GM21737 (cell line): Measurements from ENCODE around the gene CDC37L1.

Source experiments
- ATAC-seq: cut with Tn5 transposase; IDR thresholded peaks from one replicate; pipeline ENCODE4 v1.9.1; 2021; ENCODE audit warnings: mild to moderate bottlenecking, moderate library complexity; ENCODE audit not compliant: unreplicated experiment

The CDC37L1 gene

DNA sequence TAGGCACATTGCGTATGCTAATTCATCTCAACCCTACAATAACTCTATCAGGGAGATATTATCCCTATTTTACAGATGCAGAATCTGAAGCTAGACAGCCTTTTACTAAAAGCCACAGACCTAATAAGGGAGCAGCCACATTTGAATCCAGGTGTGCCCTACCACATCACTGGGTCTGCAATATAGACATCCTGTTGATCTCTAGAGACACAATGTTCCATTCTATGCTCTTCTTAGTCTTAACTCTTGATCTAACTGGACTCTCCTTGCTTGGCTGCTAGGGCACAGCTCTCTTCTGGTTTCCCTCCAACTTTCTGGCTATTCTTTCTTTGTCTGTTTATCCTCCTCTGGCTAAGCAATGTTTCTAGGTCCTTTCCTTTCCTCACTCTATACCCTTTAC, 11.7 kb upstream of the CDC37L1 start:
- ATAC-seq = no peak

DNA sequence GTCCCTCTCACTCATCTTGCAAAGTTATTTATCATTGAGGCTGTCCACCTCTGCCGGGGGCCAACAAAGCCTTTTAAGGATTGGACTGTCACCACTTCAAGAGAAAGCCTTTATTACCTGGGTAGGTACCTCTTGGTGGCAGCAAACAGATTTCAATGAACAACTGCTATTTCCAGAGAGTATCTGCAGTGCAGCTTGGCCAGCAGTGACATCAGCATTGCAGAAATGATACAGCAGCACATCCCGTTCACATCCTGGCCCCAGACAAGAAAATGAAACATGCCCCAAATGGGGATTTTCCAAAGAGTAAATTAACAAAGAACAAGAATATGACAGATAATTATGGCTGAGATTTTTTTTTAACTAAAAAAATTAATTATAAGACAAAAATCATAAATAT, 10.8 kb upstream of the CDC37L1 start:
- ATAC-seq = no peak

- no peak for ATAC-seq
Observed at GRCh38 chr9:4669890-4670289, 9.5 kb upstream of the CDC37L1 start.

DNA sequence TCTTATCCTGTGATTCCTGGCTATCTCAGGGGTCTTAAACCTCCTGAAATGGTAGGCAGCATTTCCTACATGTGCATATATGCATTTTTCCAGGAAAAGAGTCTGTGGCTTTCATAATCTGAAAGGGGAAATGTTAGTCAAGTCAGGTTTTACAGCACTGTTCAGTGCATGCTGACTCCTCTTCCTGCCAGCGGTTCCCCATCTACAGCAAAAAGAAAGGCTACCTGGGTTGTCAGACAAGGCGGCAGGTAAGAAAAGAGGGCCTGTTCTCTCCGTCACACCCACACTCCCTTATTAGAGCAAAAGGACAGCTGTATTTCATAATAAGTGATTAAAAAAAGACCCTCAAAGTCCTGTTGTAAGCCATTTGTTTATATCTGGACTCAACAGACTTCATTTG, 8.8 kb upstream of the CDC37L1 start:
- no peak for ATAC-seq

- no peak for ATAC-seq
Observed at GRCh38 chr9:4671737-4672136, 7.6 kb upstream of the CDC37L1 start.

DNA sequence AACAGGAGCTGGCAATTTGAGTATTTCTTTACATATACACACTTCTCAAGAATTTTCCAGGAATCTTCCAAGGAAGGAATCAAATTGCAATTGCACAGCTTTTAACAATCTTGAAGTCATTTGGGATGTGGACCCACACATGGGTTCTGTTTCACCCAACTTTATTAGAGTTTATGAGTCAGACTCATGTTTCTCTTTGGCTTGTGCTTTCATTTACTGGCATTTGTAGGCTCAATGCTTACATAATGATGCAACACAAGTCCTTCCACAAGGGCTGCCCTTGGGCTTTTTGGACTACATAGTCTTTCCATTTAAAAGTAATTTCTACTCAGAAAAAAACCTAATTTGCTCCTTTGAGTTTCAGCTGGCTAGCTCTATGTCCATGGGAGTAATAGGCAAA, 4.6 kb upstream of the CDC37L1 start:
- ATAC-seq = no peak

DNA sequence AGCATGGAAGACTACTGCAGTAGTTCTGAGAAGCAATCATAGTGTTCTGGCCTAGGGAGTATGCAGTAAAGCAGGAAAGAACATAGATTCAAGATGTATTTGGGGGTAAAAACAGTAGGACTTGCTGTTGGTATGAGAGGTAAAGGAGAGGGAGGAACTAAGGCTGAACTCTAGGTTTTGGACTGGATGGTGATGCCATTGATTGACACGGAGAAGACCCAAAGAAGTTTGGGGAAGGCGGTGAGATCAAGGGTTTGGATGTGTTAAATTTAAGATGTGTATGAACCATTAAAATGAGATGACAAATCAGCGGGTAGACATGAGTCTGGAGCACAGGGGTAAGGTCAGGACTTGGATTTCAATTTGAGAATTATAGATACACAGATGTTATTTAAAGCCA, 2.0 kb upstream of the CDC37L1 start:
- no peak for ATAC-seq

DNA sequence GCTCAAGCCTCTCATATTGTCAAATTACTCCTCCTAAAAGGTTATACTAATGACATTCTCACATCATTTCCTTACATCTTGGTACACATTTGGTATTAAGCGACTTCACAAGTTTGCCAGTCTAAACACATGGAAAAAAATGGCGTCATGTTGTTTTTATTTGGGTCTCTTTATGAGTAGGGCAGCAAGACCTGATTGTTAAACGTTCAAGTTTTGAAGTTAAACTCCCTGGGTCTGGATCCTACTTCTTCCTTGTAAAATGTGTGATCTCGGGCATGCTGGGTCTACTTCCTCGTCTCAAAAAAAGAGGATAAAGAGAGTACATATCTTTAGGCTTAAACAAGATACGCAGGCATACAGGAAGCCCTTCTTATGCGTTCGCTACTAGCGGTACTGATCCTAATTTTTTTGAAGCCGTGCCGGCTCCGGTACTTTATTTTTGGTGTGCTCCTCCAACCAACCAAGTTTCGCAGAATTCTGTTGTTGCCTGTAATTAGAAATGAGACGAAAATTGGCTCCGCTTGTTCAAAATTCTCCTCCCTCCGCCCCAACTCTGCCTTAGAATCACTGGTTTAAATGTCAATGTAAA, 596 bp upstream of the CDC37L1 start:
- peak; percentile 10 for ATAC-seq

- peak; percentile 2 for ATAC-seq
Observed at GRCh38 chr9:4680173-4680525, 780 bp downstream of the CDC37L1 start.

GRCh38 chr9:4680750-4681149, 1.4 kb downstream of the CDC37L1 start:
- ATAC-seq = no peak

- ATAC-seq = no peak
Observed at GRCh38 chr9:4684820-4685219, 5.5 kb downstream of the CDC37L1 start.

DNA sequence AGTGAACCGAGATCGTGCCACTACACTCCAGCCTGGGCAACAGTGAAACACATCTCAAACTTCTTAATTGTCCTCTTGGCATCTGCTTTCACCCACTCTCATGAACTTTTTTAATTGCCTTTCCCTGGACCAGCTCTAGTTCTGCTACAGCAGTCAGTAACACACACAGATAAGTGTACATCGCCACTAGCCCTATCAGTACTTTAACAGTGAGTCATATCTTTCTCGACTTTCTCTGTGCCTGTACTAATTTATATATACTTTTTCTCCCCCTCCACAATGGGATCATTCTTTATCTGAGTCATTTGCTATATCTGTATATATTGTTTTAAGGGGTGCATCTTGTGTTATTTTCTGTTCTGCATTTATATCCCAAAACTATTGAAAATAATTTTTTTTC, 6.7 kb downstream of the CDC37L1 start:
- ATAC-seq = no peak

DNA sequence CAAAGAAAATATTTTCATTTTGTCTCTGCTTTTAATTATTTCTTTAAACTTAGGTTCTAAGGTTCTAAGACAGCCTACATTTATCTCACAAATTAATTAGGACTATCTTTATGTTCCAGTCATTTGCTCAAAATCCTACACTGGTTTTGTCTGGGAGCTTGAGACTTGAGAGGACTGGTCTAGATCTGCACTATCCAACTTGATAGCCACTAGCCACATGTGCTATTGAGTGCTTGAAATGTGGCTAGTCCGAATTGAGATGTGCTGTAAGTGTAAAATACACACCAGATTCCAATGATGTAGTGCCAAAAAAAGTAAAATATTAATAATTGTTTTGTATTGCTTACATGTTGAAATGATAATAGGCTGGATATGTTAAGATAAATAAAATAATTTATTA, 7.2 kb downstream of the CDC37L1 start:
- no peak for ATAC-seq

- no peak for ATAC-seq
Observed at GRCh38 chr9:4689021-4689420, 9.7 kb downstream of the CDC37L1 start.

- peak; percentile 65 for ATAC-seq
Observed at GRCh38 chr9:4689687-4690104, 10.3 kb downstream of the CDC37L1 start.

GRCh38 chr9:4690144-4690543, 10.8 kb downstream of the CDC37L1 start:
- peak; percentile 63 for ATAC-seq

GRCh38 chr9:4691795-4692194, 12.4 kb downstream of the CDC37L1 start:
- no peak for ATAC-seq

DNA sequence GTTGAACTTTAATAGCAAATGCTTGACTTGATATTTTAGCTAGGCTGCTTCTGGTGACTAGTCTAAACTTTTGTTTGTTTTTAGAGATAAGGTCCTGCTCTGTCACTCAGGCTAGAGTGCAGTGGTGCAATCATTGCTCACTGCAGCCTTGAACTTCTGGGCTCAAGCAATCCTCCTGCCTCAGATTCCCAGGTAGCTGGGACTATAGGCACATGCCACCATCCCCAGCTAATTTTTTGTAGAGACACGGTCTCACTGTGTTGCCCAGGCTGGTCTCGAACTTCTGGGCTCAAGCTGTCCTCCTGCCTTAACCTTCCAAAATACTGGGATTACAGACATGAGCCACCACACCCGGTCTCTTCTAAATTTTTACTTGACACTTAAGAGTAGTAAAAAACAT, 20.7 kb downstream of the CDC37L1 start:
- no peak for ATAC-seq

DNA sequence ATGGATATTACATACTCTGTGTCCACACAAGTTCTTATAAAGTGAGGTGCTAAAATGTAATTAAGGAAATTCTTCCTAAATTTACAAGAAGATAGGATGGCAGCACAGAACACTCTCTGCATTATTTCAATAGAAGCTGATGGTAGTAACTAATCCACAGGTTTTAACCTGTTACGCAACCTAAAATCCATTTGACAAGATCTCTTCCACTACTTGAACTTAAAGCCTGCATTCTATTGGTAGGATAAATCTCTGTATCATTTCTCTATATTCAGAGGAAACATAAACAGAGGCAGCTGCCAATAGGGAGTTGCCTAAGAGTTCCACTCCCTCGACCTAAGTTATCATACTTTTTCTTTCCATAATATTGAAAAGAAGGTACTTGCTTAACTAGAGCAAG, 21.6 kb downstream of the CDC37L1 start:
- no peak for ATAC-seq

GRCh38 chr9:4701526-4701925, 22.2 kb downstream of the CDC37L1 start:
- no peak for ATAC-seq

GRCh38 chr9:4704129-4704528, 24.8 kb downstream of the CDC37L1 start:
- ATAC-seq = no peak

DNA sequence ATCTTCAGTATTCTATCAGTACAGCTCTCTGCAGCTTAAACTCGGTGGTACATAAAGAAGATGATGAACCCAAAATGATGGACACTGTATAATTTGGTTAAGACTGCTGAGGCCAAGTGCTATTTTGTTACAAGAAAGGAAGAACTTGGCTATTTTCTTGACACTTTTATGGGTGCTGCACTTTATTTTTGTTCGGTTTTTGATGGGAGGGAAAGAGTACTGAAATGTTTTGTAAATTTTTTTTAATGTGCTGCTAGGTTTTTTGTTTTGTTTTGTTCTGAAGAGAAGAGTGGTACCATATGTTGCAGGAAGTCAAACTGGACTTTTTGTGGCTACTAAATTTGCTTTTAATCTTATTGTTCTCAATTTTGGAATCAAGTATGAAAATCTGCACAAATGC, 26.7 kb downstream of the CDC37L1 start:
- ATAC-seq = no peak

GRCh38 chr9:4706971-4707622, 27.7 kb downstream of the CDC37L1 start:
- ATAC-seq = no peak
